ENCODE measurements around the gene AKIP1. TPM values are rescaled to one million over a fixed set of nuclear protein-coding genes. Genes with fewer than 3 reads are reported as not detected.

Gene AKIP1
- total and polyA plus RNA-seq, 9 of the 15 experiments (the other 6 are each of a cell fraction or from before 2014, with no cell fraction given), result 9.0 to 52.6 (median 36.2) TPM

GRCh38 chr11:8913961-8914660 lies 3.1 kb downstream of the AKIP1 start (continued):
- TF ChIP-seq E2F6 (IDR thresholded peaks at IDR 0.05; ENCODE audit: borderline replicate concordance in 1 of 2, extremely low read depth in 1 of 2, insufficient read depth in 1 of 2, insufficient read length in 1 of 2, low read depth in 1 of 2, low read length in 1 of 2, poor library complexity in 1 of 2, severe bottlenecking in 1 of 2) (peak in 1 of 2 experiments; percentile 41), ZNF277 (CRISPR knock-in tag; IDR thresholded peaks at IDR 0.05; ENCODE audit: borderline replicate concordance) (no peak), KDM4B (IDR thresholded peaks at IDR 0.05; ENCODE audit: borderline replicate concordance in 2 of 2, low read depth in 1 of 2) (no peak), HES1 (IDR thresholded peaks at IDR 0.05; ENCODE audit: low read depth) (no peak), TBL1XR1 (IDR thresholded peaks at IDR 0.05; ENCODE audit: low read length in 2 of 2) (no peak), POLR2G (IDR thresholded peaks at IDR 0.05; ENCODE audit: low read depth, low read length) (no peak), E2F8 (IDR thresholded peaks at IDR 0.05; ENCODE audit: low read depth, partially characterized antibody) (no peak), PRPF4 (IDR thresholded peaks at IDR 0.05; ENCODE audit: insufficient read depth, low read depth, low read length, poor library complexity, severe bottlenecking) (no peak), REST (IDR thresholded peaks at IDR 0.05; ENCODE audit: borderline replicate concordance) (peak; percentile 44; the same call in 1 of the 2 replicates), REST (CRISPR knock-in tag; IDR thresholded peaks at IDR 0.05; ENCODE audit: low read depth) (no peak), TEAD2 (tag; IDR thresholded peaks at IDR 0.05) (no peak)
